ENCODE data around the gene TRIP4. TPM values are rescaled to one million over a fixed set of nuclear protein-coding genes. Genes with fewer than 3 reads are reported as not detected.

Gene TRIP4
- total RNA-seq, 1 donor from 2014 or later = 16.0 TPM

Other genes with a start within 250 kb of the TRIP4 start
- 1.5 TPM for gene SNX22, start 236.1 kb upstream of the TRIP4 start, total RNA-seq
- 121 TPM for gene PPIB, start 224.8 kb upstream of the TRIP4 start, total RNA-seq
- gene CSNK1G1, start 31.7 kb upstream of the TRIP4 start, total RNA-seq = 8.3 TPM
- 0.19 TPM for gene PCLAF, start 6.4 kb upstream of the TRIP4 start, total RNA-seq
- gene ZNF609, start 72.7 kb downstream of the TRIP4 start, total RNA-seq = 15.3 TPM